ENCODE results near the gene TTC13. TPM values are rescaled to one million over a fixed set of nuclear protein-coding genes. Genes with fewer than 3 reads are reported as not detected.
A peak's percentile ranks its signal among the peaks of the same experiment; 100 is the strongest.
"Not testable (repeated sequence)": the region's sequence is repeated elsewhere in the genome, so short reads cannot be mapped to it uniquely, and the experiment has no call there.

Gene TTC13
- polyA plus RNA-seq, 3 donors = 9.2 to 24.4 (median 10.8) TPM

DNA sequence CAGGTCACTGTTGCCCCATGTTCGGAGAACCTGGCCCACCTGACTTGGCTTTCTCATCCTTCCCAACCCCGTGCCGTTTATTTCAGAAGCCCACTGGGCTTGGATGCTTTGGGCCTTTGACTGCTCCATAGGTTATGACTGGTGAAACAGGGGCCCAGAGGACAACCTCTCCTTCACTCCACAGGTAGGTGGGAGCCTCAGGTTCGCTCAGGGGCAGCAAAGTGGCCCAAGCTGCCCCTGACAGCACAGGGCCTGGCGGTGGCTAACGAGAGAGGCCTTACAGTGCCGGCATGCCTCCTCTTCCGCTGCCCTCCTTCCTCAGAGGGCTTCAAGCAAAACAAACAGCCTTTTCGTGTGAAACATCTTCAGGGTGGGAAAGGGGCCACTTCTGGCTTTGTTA, 44.5 kb upstream of the TTC13 start:
- Histone ChIP-seq H4K20me1 (ENCODE audit: insufficient read depth, low read length) (no peaks in the 10 kb centered on the region), H3K9me3 (replicated peaks in 1 of 2; ENCODE audit: control insufficient read depth in 1 of 2, insufficient read depth in 1 of 2, low read length in 2 of 2) (no peaks in the 10 kb centered on the region), H3K4me2 (replicated peaks; ENCODE audit: extremely low read depth, low read length, poor library complexity, severe bottlenecking) (no peak overlapping the region), H3K9ac (ENCODE audit: insufficient read depth, low read length, poor library complexity, severe bottlenecking) (no peak overlapping the region), H3K4me3 (replicated peaks in 1 of 3; ENCODE audit: low read depth in 2 of 3, low read length in 3 of 3) (no peak overlapping the region), H2AFZ (ENCODE audit: insufficient read depth, low read depth, low read length, poor library complexity, severe bottlenecking) (no peak overlapping the region), H3K4me1 (ENCODE audit: control insufficient read depth in 1 of 2, insufficient read depth in 2 of 2, low read length in 2 of 2) (peaks cover 27 to 29% of the 10 kb centered on the region in 2 donors), H3K36me3 (replicated peaks in 1 of 2; ENCODE audit: control insufficient read depth in 1 of 2, insufficient read depth in 2 of 2, low read length in 2 of 2) (no peaks in the 10 kb centered on the region), H3K79me2 (ENCODE audit: insufficient read depth, low read length) (no peaks in the 10 kb centered on the region), H3K27ac (ENCODE audit: low read depth in 1 of 2, low read length in 2 of 2) (no peak overlapping the region), H3K27me3 (ENCODE audit: control insufficient read depth in 2 of 2, insufficient read depth in 2 of 2, low read length in 2 of 2) (no peaks in the 10 kb centered on the region)
- peaks cover 0 to 2% (median 1%) of the 10 kb centered on the region in 7 donors for H3K9me3 Mint-ChIP-seq
- 97% methylated on average over 7 of the region's 9 CpGs for WGBS (ENCODE audit: insufficient coverage)
- H3K4me1 Mint-ChIP-seq = peaks cover 34% of the 10 kb centered on the region
- intact Hi-C loops (cut with micrococcal nuclease) = no loop called here
- H3K27ac Mint-ChIP-seq = peak overlapping the region in 1 of 7 donors; percentile 53
- TF ChIP-seq, protein P1, sequence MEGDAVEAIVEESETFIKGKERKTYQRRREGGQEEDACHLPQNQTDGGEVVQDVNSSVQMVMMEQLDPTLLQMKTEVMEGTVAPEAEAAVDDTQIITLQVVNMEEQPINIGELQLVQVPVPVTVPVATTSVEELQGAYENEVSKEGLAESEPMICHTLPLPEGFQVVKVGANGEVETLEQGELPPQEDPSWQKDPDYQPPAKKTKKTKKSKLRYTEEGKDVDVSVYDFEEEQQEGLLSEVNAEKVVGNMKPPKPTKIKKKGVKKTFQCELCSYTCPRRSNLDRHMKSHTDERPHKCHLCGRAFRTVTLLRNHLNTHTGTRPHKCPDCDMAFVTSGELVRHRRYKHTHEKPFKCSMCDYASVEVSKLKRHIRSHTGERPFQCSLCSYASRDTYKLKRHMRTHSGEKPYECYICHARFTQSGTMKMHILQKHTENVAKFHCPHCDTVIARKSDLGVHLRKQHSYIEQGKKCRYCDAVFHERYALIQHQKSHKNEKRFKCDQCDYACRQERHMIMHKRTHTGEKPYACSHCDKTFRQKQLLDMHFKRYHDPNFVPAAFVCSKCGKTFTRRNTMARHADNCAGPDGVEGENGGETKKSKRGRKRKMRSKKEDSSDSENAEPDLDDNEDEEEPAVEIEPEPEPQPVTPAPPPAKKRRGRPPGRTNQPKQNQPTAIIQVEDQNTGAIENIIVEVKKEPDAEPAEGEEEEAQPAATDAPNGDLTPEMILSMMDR (IDR thresholded peaks at IDR 0.05) = no peak
- H3K27me3 Mint-ChIP-seq (ENCODE audit: low read depth in 3 of 3) = peaks cover 0 to 10% (median 3%) of the 10 kb centered on the region in 3 donors
- no peak for DNase-seq
- peaks cover 6 to 10% of the 10 kb centered on the region in 2 donors for H3K36me3 Mint-ChIP-seq
- no peak overlapping the region for H3K4me3 Mint-ChIP-seq

DNA sequence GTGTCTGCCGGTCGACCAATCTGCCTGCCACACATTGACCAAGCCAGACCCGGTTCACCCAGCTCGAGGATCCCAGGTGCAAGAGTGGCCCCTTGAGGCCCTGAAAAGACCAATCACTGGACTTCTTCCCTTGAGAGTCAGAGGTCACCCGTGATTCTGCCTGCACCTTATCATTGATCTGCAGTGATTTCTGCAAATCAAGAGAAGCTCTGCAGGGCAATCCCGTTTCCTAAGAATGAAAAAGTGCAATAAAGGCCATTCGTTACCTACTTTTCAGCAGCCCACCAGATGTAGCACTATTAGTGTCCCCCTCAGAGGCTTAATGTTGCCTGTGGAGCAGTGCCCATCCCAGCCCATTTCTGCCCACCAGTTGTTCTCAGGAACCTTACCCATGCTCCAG, 43.9 kb upstream of the TTC13 start:
- H4K20me1 ChIP-seq (ENCODE audit: insufficient read depth, low read length); H3K4me2 ChIP-seq (replicated peaks; ENCODE audit: extremely low read depth, low read length, poor library complexity, severe bottlenecking); H3K4me3 Mint-ChIP-seq; H3K27me3 ChIP-seq (ENCODE audit: control insufficient read depth in 2 of 2, insufficient read depth in 2 of 2, low read length in 2 of 2); H3K36me3 Mint-ChIP-seq; H3K79me2 ChIP-seq (ENCODE audit: insufficient read depth, low read length); H3K27ac ChIP-seq (ENCODE audit: low read depth in 1 of 2, low read length in 2 of 2); H3K27ac Mint-ChIP-seq; H3K9ac ChIP-seq (ENCODE audit: insufficient read depth, low read length, poor library complexity, severe bottlenecking); H3K4me3 ChIP-seq (replicated peaks in 1 of 3; ENCODE audit: low read depth in 2 of 3, low read length in 3 of 3); H3K27me3 Mint-ChIP-seq (ENCODE audit: low read depth in 3 of 3); H3K9me3 ChIP-seq (replicated peaks in 1 of 2; ENCODE audit: control insufficient read depth in 1 of 2, insufficient read depth in 1 of 2, low read length in 2 of 2); H3K9me3 Mint-ChIP-seq; intact Hi-C loops (cut with micrococcal nuclease); DNase-seq; H3K36me3 ChIP-seq (replicated peaks in 1 of 2; ENCODE audit: control insufficient read depth in 1 of 2, insufficient read depth in 2 of 2, low read length in 2 of 2); H2AFZ ChIP-seq (ENCODE audit: insufficient read depth, low read depth, low read length, poor library complexity, severe bottlenecking): not testable (repeated sequence)
- peaks cover 28% of the 10 kb centered on the region for H3K4me1 Mint-ChIP-seq
- 100% methylated on average over 6 of the region's 7 CpGs for WGBS (ENCODE audit: insufficient coverage)
- H3K4me1 ChIP-seq (ENCODE audit: control insufficient read depth in 1 of 2, insufficient read depth in 2 of 2, low read length in 2 of 2) = peaks cover 25 to 27% of the 10 kb centered on the region in 2 donors

Measured in CD14-positive monocyte (primary cell).